Stimulated activated CD8-positive, alpha-beta memory T cell treated with anti-CD3 and anti-CD28 coated beads, Interleukin-15, amount 100 ng/mL, for 1 hour (primary cell): Measurements from ENCODE around the gene ZNF777.
"Not testable (repeated sequence)": the region's sequence is repeated elsewhere in the genome, so short reads cannot be mapped to it uniquely, and the experiment has no call there.

ENCODE experiments used
- DNase-seq: peaks from one replicate; pipeline ENCODE4 v3.0.0-alpha.2; 2020; ENCODE audit warnings: low read depth

Gene ZNF777

GRCh38 chr7:149450821-149451220, 10.0 kb downstream of the ZNF777 start:
- DNase-seq, result no peak

- no peak for DNase-seq
Measured at GRCh38 chr7:149449897-149450296, 11.0 kb downstream of the ZNF777 start.

GRCh38 chr7:149448961-149449360, 11.9 kb downstream of the ZNF777 start:
- no peak for DNase-seq

- DNase-seq, result not testable (repeated sequence)
Measured at GRCh38 chr7:149446026-149446425, 14.8 kb downstream of the ZNF777 start.

- no peak for DNase-seq
Measured at GRCh38 chr7:149444287-149444686, 16.6 kb downstream of the ZNF777 start.

- no peak for DNase-seq
Measured at GRCh38 chr7:149443523-149443922, 17.3 kb downstream of the ZNF777 start.

GRCh38 chr7:149442924-149443323, 17.9 kb downstream of the ZNF777 start:
- no peak for DNase-seq

GRCh38 chr7:149440222-149440621, 20.6 kb downstream of the ZNF777 start:
- no peak for DNase-seq

GRCh38 chr7:149436358-149436757, 24.5 kb downstream of the ZNF777 start:
- no peak for DNase-seq

GRCh38 chr7:149433124-149433523, 27.7 kb downstream of the ZNF777 start:
- DNase-seq, result no peak

GRCh38 chr7:149432121-149432691, 28.7 kb downstream of the ZNF777 start:
- no peak for DNase-seq

- no peak for DNase-seq
Measured at GRCh38 chr7:149431486-149432120, 29.3 kb downstream of the ZNF777 start.

GRCh38 chr7:149430192-149430591, 30.7 kb downstream of the ZNF777 start:
- DNase-seq, result no peak

- DNase-seq, result no peak
Measured at GRCh38 chr7:149427893-149428292, 33.0 kb downstream of the ZNF777 start.

- no peak for DNase-seq
Measured at GRCh38 chr7:149427096-149427680, 33.7 kb downstream of the ZNF777 start.

GRCh38 chr7:149423449-149424110, 37.3 kb downstream of the ZNF777 start:
- DNase-seq, result no peak

- no peak for DNase-seq
Measured at GRCh38 chr7:149422914-149423301, 38.0 kb downstream of the ZNF777 start.

GRCh38 chr7:149422162-149422913, 38.5 kb downstream of the ZNF777 start:
- DNase-seq, result peak; percentile 32

GRCh38 chr7:149420006-149420405, 40.9 kb downstream of the ZNF777 start:
- DNase-seq, result no peak

GRCh38 chr7:149415391-149416071, 45.3 kb downstream of the ZNF777 start:
- DNase-seq, result no peak

GRCh38 chr7:149414745-149415390, 46.0 kb downstream of the ZNF777 start:
- peak; percentile 25 for DNase-seq
